8988T (cell line): Measurements from ENCODE around the gene NOD1.
"Not testable (repeated sequence)": the region's sequence is repeated elsewhere in the genome, so short reads cannot be mapped to it uniquely, and the experiment has no call there.

Source experiments
- DNase-seq: peaks from one replicate; pipeline ENCODE4 v3.0.0; 2011

The NOD1 gene

GRCh38 chr7:30503274-30504212 lies 25.0 kb upstream of the NOD1 start:
- DNase-seq, result no peak

GRCh38 chr7:30502470-30503251 lies 24.1 kb upstream of the NOD1 start:
- DNase-seq, result no peak

- no peak for DNase-seq
Observed at GRCh38 chr7:30501264-30501663, 22.7 kb upstream of the NOD1 start.

- DNase-seq, result no peak
Observed at GRCh38 chr7:30493228-30493627, 14.6 kb upstream of the NOD1 start.

- DNase-seq, result no peak
Observed at GRCh38 chr7:30491417-30491816, 12.8 kb upstream of the NOD1 start.

- DNase-seq, result no peak
Observed at GRCh38 chr7:30487371-30487770, 8.8 kb upstream of the NOD1 start.

GRCh38 chr7:30485667-30486066 lies 7.1 kb upstream of the NOD1 start:
- DNase-seq, result no peak

DNA sequence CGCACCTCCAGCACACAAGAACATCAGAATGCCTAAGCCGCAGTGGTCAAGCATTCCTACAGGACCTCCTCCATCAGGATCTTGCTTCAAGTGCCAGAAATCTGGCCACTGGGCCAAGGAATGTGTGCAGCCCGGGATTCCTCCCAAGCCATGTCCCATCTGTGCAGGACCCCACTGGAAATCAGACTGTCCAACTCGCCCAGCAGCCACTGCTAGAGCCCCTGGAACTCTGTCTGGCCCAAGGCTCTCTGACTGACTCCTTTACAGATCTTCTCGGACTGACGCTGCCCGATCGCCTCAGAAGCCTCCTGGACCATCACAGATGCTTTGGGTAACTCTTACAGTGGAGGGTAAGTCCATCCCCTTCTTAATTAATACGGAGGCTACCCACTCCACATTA lies 2.8 kb upstream of the NOD1 start:
- DNase-seq, result not testable (repeated sequence)

GRCh38 chr7:30479202-30480120 lies 877 bp upstream of the NOD1 start:
- DNase-seq, result no peak

DNA sequence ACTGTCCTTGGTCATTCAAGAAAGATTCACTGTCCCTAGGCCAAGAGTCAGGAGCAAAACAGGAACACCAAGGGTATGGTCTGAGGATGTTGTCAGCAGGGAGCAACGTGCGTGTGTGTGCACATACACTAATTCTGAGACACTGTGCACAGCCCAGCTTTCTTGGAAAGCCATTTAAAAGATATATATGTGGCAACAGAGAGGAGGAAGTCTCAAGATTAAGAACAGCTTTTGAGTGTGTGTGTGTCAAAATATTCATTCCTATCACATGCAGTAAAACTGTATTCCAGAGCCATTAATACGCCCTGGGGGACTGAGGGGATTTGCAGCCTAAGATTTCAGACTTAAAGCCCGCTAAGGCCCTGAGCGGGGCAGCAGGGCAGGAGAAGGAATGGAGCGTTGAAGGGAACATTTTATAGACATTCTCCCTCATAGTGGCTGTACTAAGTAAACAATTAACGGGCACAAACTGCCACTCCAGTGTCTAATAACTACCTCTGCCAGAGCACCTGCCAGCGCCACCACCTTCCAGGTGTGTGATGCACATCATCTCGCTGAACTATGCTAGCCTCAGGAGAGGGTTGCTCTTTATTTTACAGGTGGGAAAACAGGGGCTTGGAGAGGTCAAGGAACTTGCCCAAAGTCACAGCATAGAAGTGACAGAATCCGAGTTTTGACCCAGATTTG lies 2.0 kb downstream of the NOD1 start:
- no peak for DNase-seq

DNA sequence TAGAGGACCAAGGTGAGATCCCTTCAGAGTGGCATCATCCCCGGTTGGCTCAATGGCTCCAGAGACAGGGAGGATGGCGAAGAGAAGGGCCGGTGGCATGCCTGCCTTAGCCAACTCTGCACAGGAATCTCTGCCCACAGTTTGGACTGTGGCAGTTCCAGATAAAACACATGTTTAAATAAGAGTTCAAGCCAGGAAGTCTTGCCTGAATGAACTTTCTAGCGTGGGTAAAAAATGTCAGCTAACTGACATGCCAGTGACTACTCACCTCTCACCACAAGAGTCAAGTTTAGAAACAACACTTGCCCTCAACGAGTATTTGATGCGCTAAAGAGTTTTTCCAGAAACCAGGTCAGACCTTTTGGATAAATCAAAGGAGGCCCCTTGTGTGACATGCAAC lies 3.0 kb downstream of the NOD1 start:
- no peak for DNase-seq

DNA sequence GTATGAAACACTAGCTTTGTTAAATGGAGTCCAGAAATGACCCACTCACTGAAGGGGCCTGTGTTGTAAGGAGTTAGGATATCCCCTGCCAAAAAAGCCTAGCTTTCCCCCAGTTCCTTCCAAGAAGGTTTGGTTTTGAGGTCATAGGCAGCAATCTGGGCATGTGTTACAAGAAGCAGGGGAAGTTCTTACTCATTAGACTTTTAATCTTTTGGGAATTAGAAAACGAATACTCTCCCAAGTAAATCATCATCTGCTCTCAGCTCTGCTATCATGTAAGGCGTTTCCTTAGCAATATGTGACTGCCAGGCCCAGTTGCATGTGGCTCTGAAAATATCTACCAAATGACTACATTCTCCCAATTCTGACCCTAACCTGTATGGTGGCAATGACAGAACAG lies 3.7 kb downstream of the NOD1 start:
- no peak for DNase-seq

DNA sequence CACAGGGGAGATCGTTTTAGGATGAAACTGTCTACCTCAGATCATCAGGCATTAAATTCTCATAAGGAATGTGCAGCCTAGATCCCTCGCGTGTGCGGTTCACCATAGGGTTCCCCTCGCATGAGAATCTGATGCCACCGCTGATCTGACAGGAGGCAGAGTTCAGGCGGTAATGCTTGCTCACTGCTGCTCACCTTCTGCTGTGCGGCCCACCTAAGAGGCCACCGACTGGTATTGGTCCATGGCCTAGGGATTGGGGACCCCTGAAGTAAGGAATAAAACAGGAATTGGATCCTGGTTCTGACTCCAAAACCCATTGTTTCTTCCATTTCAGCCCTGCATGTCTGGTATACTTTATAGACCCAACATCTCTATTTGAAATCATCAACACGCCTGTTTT lies 4.1 kb downstream of the NOD1 start:
- DNase-seq, result no peak

DNA sequence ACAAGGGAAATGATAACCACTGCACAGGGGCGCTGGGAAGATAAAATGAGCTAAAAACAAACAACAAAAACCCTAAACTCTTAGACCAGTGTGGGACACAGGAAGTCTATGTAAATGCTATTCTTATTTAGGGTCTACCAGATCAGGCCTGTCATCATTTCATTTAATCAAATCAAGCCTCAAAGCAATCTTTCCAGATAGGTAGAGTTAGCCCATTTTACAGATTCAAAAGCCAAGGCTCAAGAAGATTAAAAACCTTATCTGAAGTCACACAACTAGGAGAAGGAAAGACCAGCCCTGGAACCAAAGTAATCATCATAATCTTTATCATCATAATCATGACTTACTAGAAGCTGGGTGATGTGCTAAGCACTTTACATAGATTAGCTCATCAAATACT lies 4.7 kb downstream of the NOD1 start:
- no peak for DNase-seq

DNA sequence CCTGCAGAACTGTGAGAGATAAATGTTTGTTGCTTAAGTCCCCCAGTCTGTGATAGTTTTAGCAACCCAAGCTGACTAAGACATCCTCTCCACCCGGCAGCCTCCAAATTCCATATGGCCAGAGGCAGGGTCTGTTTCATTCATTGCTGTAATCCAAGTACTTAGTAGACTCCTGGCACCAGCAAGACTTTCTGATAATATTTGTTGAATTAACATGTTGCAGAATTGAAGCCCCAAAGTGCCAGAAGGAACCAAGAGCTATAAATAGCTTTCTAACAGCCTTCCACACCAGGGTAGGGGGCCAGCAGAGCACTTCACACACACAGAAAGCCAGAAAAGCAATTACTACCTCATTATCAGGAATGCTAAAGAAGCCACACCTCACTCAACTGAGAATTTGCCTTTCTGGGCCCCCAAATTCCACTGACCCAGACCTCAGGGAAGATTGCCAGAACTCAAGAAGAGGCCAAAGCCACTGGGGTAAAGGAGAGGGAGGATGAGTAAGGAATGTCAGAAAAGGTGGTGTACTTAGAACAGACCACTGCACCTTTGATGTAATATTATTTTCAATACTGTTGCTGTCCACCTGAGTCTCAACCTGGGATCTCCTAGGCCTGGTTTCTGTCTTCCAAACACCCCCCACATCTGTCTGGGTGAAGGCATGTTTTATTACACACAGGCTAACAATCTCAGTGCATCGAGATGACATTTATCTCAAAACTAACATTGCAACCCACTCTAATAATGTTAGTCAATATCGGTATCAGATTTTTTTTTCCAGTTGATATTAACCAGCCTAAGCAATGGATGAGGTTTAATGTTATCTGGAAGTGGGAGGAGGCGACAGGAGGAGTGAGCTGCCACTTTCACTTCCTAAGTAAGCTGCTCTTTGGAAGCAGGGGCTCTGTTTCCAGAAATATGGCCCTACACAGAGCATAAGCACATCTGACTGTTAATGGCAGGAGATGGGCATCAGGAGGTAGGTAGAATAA lies 5.5 kb downstream of the NOD1 start:
- no peak for DNase-seq

- DNase-seq, result no peak
Observed at GRCh38 chr7:30472081-30472783, 6.4 kb downstream of the NOD1 start.

DNA sequence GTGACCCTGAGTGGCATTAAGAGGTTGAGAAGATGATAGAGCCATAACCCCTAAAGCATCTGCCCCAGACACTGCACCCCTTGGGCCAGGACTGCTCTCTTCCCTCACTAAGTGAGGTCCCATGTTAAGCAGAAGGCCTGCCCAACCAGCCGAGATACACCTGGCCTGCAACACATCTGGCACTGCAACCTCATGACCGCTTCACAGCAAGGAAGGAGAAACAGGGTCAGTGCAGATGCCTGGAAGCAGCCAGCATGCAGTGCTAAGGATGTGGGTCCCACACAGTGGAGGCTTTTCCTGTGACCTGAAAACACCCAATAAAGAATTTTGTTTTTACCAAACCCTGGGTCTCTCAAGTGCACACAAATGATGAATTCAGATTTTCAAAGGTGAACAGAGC lies 7.4 kb downstream of the NOD1 start:
- DNase-seq, result no peak

- no peak for DNase-seq
Observed at GRCh38 chr7:30470771-30471170, 7.8 kb downstream of the NOD1 start.

DNA sequence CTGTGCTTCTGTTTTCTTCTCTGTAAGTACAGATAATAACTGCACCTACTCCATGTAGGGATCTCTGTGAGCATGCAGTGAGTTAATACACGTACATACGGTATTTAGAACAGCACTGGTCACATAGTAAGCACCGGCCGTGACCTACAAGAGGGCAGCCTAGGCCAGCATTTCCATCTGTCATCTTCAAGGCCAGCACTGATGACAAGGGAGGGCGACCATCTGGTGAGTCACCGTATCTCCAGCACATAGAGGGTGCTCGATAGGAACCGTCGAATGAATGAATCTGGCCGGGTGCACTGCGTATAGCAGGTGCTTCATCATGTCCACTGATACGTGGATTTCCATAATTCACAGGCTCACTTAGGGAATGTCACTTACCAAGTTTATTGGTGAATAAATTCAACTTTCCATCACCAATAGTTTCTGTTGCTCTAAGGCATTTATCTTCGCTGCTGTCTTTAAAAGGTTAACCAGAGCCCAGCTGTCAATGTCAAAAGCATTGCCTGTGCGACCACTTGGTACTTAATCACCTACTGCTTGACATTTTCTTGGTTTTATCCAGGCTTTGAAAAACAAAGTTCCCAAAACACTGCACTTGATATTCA lies 8.3 kb downstream of the NOD1 start:
- no peak for DNase-seq

- DNase-seq, result no peak
Observed at GRCh38 chr7:30469303-30469702, 9.3 kb downstream of the NOD1 start.
